22Rv1 (cell line): Measurements from ENCODE around the gene KLHL40.

Experiments
- H3K27ac ChIP-seq: fragments of 450-650 bp; 2 replicates; pipeline ENCODE4 v1.5.1; 2017
- ZFX ChIP-seq: fragments of 450-650 bp; IDR thresholded peaks from 2 replicates; pipeline ENCODE4 v1.6.1; 2017; ENCODE audit warnings: antibody characterized with exemption, borderline replicate concordance
- TF ChIP-seq, protein P1 (sequence below): fragments of 450-650 bp; IDR thresholded peaks from 2 replicates; pipeline ENCODE4 v1.5.1; 2017; ENCODE audit warnings: mild to moderate bottlenecking

KLHL40 gene

DNA sequence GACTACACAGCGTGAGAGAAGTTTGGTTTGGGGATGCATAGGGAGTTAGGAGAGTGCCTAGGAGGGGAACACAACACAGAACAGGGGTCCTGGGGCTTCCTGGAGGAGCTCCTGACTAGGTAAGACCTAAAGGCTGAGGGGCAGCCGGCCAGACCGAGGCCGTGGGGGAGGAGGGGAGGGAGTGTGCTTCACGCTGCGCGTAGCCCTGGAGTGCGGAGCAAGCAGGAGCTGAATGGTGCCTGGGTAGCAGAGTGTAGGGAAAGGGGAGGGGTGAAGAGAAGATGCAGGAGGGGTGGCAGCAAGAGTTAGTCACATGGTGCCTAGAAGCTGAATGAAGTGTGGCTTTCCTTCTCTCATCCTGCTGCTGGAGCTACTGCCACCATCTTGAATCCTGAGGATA lies 49.7 kb downstream of the KLHL40 start:
- no peak overlapping the region for H3K27ac ChIP-seq
- TF ChIP-seq ZFX, result no peak
- TF ChIP-seq, protein P1, sequence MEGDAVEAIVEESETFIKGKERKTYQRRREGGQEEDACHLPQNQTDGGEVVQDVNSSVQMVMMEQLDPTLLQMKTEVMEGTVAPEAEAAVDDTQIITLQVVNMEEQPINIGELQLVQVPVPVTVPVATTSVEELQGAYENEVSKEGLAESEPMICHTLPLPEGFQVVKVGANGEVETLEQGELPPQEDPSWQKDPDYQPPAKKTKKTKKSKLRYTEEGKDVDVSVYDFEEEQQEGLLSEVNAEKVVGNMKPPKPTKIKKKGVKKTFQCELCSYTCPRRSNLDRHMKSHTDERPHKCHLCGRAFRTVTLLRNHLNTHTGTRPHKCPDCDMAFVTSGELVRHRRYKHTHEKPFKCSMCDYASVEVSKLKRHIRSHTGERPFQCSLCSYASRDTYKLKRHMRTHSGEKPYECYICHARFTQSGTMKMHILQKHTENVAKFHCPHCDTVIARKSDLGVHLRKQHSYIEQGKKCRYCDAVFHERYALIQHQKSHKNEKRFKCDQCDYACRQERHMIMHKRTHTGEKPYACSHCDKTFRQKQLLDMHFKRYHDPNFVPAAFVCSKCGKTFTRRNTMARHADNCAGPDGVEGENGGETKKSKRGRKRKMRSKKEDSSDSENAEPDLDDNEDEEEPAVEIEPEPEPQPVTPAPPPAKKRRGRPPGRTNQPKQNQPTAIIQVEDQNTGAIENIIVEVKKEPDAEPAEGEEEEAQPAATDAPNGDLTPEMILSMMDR, result no peak

DNA sequence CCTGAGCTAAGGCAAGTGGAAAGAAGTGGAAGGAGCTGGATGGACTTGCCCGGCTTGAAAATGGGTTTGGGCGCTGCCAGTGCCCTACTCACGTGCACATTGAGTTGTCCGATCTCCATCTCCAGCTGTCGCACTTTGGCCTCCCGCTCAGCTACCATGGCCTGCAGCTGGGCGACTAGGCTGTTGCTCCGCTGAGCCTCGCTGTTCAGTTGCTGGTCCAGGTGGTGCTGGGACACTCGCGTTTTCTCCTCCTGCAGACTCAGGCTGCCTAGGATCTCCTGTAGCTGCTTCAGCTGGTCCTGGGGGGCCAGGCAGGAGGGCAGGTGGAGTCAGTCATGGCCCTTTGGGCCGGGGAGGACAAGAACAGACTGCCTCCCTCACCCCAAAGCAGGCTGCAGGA lies 50.3 kb downstream of the KLHL40 start:
- no peak overlapping the region for H3K27ac ChIP-seq
- TF ChIP-seq, protein P1, result no peak
- TF ChIP-seq ZFX, result no peak

DNA sequence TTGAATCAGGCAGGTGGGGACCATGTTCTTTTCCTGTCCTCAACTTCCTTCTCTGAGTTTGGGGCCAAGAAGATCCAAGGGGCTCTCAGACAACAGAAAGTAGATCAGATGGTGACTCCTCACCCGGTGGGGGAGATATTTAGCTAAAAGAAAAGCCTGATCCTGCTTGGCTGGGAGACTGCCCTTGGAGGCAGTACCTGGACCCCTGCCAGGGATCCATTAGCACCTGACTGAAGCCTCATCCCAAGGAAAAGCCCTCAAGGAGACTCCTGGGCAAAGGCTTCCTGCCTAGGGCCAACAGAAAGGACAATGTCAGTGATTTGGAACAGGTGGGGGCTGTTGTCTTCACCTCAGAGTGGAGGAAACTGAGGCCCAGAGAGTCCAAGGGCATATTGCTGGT lies 50.7 kb downstream of the KLHL40 start:
- no peak overlapping the region for H3K27ac ChIP-seq
- TF ChIP-seq ZFX, result no peak
- TF ChIP-seq, protein P1, result no peak

DNA sequence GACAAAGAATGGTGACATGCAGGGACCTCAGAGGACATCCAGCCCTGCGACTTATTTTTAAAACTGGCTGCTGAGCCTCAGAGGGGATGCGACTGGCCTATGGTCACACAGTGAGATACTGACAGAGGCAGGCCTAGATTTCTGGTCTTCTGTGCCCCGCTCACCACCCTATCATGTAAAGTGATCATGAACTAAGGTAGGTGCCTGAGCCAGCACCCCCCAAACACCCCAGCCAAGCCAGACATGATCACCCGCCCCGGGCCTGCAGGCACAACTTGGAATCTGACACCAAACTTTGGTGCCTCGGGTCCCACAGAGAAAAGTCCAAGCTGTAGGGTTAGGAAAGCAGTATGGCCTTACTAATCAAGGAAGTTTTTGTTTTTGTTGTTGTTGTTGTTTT lies 51.2 kb downstream of the KLHL40 start:
- H3K27ac ChIP-seq, result no peak overlapping the region
- TF ChIP-seq, protein P1, result no peak
- no peak for TF ChIP-seq ZFX

DNA sequence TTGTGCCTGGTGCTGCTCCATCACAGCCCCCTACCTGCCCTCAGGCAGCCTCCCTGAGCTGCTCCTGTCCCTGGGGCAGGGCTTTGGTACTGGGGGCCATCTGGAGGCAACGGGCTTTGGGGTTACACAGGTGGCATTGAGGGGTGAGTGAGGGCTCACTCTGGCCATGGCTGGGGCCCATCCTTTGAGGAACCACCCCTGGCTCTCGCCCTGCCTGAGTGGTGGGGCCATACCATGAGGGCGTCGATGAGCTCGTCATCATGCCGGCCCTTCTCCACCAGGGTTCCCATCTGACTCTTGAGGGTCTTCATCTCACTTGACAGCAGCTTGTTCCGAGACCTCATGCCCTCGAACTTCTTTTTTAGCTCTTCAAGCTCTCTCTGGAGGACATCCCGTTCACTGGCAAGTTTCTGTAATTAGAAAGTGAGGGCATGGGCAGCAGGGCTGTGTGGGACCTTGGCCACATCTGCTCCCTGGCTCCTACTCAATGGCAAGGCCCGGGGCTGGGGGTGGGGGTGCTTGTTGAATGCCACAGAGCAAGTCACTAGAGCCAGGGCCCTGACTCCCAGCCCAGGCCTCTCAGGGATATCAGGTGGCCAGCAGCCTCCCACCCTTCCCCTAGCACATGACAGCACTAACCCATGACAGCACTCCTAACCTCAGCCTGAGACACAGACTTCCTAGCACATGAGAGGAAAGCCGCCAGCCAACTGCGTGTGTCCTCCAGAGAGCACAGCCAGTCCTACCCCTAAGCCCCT lies 54.2 kb downstream of the KLHL40 start:
- no peak overlapping the region for H3K27ac ChIP-seq
- TF ChIP-seq, protein P1, result no peak
- no peak for TF ChIP-seq ZFX

DNA sequence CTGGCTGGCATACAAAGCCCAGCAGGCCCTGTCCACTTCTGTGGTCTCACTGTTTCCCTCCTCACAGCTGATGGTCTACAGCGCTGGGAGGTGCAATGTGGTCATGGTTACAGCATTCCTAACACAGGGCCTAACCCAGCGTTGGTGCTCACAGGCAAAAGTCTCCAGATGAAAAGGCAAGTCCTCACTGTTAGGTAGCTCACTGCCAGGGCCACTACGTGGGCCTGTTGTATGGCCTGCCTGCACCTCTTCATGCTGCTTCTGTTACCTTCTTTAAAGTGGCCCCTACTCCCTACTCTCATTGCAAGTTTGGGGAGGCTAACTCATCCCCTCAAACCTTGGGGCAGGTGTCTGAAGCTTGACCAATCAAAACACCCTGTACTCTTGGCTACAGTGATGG lies 56.5 kb downstream of the KLHL40 start:
- TF ChIP-seq ZFX, result no peak
- TF ChIP-seq, protein P1, result no peak

More for the DNA sequence above, 56.5 kb downstream of the KLHL40 start:
- H3K27ac ChIP-seq, result no peak overlapping the region
